ENCODE measurements around the gene LMF1.
"Not testable (repeated sequence)": the region's sequence is repeated elsewhere in the genome, so short reads cannot be mapped to it uniquely, and the experiment has no call there.

The LMF1 gene

DNA sequence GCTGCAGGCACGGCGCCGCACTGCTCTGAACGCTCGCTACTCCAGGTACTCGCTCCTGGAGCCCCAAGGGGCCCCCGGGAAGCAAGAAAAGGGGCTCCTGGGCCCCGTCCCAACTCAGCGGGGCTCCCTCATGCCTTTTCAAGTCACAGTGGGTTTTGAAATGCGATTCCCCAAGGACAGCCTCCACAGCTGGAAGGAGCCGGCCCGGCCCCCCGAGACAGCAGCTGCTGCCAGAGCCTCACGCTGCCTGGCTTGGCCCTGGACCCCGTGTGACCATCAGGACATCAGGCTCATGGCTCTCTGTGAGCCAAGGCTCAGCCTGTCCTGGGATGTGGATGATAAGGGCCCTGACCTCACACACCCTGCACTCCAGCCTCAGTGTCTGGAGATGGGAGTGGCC is 80.6 kb downstream of the LMF1 start:
- no peak for DNase-seq

DNA sequence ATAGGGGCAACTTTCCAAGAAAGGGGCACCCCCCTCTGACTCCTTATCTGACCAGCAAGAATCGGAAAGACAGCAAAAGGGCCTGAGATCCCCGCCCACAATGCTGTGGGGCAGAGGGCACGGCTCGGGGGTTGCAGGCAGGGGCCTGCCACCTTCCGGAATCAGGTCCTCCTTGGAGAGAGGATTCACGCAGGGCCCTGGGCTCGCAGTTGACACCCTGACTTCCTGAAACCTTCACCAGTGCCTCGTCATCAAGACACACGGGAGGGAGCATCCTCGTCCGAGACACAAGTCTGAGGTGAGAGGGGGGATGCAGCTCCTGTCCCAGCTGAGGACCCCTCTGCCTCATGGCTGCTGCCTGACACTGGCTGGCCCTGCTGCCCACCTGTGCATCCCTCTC is 81.2 kb downstream of the LMF1 start:
- DNase-seq, result no peak

DNA sequence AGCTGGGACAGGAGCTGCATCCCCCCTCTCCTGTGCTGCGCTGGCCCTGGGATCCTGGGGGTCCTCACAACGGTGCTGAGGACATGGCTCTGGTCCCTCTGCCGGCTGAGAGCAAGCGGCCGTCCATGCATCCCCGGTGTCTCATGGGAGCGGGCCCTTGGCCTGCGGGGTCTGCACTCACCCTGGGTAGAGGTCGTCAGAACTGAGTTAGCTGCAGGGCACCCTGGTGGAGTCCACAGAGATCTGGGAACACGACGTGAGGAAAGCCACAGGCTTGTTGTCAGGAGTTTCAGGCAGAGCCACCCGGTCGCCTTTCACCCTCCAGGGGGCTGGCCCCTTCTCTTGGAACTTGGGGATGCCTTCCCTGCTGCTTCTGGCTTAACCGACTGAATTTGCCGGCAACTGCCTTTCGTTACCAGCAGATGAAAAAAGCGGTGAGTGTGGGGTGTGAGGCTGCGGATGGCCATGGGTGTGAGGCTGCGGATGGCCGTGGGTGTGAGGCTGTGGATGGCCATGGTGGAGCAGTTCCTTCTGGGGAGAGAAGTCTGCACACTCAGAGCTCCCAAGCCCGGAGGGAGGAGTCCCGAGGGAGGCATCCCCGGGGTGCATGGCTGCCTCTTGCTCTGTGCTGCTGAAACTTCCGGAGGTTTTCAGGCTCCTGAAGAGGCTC is 81.7 kb downstream of the LMF1 start:
- DNase-seq, result no peak

DNA sequence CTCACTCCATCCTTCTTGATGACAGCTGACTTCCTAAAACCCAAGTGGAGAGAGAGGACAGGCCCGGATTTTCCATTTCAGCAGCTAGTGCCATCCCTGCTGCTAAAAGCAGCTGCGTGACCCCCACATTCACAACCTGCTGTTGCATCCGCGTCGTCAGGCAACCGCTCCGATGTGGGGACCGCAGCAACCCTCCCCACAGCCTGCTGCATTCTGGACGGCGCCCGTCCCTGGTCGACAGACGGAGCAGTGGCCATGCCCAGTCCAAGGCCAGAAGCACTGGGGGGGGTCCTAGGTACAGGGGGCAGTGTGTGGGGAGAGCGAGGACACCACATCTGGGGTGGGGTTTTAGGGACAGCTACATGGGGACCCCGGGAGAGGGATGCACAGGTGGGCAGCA is 82.3 kb downstream of the LMF1 start:
- not testable (repeated sequence) for DNase-seq

DNA sequence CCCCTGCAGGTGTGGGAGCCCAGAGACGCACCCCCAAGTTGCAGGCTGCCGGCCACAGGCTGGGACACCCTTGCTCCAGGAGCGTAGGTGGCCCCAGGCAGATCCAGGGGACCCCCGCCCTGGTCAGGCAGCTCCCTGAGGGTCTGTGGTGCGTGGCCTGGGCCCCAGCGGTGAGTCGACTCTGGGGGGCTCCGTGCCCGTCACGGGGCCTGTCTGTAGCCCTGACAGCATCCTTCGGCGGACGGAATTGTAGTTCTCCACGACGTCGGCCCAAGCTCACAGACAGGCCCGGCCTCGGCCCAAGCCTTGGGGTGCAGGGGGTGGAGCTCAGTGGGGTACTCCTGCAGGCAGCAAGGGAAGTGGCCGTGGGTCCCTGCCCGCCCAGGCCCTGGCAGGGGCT is 82.9 kb downstream of the LMF1 start:
- DNase-seq, result no peak

DNA sequence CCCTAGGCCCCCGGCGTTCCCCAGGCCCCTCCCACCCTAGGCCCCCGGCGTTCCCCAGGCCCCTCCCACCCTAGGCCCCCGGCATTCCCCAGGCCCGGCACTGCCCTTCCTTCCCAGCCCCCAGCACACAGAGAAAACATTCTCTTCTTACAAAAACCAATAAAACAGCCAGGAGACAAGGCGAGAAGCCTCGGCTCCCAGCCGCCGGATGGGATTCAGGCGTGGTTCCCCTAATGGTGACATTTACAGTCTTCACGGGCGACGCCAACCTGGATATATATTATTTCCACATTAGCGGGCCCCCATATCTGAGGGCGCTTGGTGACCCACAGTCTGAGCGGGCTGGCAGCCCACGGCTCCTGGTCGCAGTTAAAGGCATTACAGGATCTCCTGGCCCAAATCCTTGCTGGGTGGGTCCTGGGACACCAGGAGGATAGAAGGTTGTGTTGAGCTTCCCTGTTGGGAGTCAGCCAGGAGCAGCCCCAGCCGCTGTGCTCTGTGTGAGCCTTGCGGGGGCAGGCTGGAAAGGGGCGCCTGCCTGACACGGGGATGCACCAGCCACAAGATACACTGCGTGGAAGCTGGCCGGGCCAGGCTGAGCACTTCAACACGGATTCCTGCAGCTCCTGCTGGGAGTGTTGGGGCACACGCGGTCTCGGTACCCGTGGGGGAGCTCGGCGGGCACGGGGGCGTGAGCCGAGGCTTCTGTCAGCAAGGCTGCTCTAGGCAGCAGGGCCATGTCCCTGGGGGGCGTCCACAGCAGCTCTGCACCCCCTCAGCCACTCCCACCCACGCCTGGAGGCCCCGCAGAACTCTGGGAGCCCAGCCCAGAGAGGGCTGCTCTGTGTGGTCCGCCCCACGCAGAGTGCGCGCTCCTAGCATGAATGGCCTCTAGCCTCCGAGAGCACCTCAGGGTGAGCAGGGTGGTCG is 83.7 kb downstream of the LMF1 start:
- no peak for DNase-seq

DNA sequence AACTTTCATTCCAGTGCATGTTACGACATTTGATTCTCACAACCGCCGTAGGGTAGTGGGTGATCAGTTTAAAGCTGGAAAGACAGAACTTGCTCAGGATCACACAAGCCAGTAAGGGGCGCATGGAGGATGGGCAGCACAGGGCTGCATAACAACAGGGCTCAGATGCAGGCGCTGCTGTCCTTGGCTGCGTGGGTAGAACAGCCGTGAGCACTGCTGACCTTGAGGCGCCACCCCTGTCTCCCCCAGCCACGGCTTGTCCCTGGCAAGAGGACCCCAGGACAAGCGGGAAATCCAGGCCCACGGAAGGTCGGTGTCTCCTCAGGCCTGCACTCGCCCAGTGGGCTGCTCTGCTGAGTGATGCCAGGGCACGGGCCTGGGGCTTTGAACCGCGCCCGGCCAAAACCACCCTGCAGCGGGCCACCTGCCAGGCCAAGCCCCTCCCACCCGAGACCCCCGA is 84.7 kb downstream of the LMF1 start:
- no peak for DNase-seq

DNA sequence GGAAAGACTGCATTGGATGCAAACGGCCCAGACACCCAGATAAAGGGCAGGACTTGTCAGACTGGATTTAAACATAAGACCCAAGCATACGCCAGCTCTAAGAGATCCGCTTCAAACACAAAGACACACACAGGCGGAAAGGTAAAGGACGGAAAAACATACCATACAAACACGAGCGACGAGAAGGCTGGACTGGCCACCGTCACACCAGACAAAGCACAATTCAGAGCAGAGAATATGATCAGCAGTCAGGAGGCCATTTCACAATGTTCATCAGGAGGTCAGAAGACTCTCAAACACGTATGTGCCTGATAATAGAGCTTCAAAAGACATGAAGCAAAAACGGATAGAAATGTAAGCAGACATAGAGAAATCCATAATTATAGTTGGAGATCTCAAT is 85.4 kb downstream of the LMF1 start:
- DNase-seq, result no peak

DNA sequence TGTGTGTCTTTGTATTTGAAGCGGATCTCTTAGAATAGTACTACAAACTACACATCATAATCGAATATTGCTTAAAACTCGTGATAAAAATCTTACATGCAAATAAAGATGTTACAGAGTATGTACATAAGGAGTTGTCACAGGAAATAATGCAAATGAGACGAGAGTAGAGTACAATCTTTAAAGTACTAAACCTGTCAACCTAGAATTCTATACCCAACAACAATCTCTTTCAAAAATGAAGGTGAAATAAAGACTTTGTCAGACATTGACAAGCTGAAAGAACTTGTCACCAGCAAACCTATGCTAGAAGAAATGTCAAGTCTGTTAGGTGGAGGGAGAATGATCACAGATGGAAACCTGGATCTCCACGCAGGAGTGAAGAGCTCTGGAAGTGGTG is 86.6 kb downstream of the LMF1 start:
- no peak for DNase-seq

DNA sequence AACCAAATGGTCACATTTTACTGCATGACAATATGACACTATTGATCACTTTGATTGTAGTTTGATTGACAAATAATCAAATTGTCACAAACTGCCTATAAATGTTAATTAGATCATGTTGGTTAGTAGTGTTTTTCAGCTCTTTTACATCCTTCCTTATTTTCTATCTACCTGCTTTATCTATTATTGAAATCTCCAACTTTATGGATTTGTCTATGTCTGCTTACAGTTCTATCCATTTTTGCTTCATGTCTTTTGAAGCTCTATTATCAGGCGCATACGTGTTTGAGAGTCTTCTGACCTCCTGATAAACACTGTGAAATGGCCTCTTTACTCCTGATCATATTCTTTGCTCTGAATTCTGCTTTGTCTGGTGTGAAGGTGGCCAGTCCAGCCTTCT is 87.0 kb downstream of the LMF1 start:
- DNase-seq, result no peak

DNA sequence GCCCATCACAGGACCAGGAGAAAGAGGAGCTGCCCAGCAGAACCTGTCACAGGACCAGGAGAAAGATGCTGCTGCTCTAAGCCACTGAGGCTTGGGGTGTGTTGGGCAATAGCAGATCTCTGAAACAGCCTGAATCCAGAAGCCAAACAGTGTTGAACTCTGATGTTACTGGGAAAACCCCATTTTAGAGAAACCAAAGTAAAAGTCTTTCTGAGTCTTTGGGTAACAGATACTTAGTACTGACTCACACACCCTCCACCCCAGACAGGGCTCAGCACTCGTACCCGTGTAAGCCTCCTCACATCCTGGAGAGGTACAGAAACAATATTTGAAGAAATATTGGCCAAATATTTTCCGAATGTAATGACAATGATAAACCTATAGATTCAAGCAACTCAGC is 87.4 kb downstream of the LMF1 start:
- no peak for DNase-seq

DNA sequence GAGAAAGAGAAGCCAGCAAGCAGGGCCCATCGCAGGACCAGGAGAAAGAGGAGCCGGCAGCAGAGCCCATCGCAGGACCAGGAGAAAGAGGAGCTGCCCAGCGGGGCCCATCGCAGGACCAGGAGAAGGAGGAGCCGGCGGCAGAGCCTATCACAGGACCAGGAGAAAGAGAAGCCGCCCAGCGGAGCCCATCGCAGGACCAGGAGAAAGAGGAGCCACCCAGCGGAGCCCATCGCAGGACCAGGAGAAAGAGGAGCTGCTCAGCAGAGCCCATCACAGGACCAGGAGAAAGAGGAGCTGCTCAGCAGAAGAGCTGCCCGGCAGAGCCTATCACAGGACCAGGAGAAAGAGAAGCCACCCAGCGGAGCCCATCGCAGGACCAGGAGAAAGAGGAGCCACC is 88.1 kb downstream of the LMF1 start:
- DNase-seq, result not testable (repeated sequence)

DNA sequence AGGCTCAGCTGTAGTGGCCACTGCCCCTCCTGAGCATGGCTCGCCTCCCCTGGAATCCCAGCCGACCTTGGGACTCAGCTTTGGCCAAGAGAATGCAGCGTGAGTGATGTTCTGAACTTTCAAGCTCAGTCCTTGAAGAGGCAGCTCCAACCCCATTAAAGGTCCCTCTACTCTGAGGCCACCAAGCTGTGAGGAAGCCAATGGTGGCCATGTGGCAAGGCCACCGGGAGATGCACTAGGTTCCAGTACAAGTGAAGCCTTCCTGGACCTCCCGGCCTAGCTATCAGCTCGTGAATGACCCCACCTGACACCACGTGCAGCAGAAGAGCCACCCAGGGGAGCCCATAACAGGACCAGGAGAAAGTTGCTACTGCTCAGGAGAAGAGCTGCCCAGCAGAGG is 88.5 kb downstream of the LMF1 start:
- DNase-seq, result no peak

DNA sequence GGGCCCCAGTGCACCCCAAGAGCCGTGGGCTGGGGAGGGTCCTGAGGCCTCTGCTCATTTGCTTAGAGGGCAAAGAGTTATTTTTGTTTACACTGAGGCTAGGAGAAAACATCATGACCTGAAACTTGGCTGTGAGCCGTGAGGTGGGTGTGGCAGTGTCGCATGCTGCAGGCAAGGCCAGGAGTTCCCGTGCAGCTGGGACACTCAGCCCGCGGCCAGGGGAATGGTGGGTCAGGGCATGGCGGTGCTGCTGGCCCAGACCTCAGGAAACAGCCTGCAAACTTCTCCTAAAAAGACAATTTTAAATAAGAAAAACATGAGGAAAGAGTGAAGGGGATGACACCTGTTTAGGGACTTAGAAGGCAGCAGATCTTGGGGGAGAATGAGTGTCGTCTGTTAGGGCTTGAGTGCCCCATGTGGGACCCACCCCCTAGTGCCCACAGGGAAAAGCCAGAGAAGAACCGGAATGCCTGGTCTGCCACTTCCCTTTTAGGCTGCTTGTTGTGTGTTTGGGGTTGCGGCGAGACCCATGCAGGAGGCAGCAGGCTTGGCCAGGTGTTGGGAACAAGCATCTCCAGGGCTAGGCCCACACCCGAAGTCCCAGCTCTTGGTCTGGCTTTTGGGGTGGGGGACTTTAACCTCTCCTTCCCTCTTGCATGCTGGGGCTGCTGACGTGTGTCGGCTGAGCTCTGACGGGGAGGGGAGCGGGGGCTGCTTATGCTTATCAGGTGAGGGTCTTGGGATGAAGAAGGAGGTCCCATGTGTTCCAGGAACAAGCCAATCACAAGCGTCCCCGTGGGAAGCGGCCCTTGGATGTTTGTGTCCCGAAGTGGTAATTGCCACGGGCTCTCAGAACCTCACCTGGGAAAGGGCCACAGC is 89.3 kb downstream of the LMF1 start:
- no peak for DNase-seq

DNA sequence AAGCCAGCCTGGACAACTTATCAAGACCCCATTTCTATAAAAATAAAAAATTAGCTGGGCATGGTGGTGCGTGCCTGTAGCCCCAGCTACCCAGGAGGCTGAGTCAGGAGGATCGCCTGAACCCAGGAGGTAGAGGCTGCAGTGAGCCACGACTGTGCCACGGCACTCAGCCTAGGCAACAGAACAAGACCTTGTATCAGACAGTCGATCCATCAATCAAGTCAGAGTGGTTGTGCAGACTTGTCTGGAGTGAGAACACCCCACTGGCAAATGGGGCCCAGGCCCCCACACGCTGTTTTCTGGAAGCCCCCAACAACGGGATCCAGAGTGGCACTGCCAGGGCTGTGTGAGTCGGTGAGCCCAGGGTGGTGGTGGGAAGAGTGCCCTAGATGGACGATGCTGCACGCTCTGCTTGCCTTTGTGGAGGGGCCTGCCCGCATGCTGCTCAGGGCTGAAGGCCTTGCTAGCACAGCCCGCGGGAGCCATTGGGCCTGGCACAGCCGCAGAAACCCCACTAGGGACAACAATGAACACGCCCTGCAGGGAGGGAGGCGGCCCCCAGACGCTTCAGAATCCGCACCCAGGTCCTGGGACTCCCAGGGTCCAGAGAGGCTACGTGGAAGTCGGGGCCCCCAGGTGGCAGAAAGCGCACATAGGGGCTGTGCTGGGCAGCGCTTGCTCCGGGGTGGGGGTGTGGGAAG is 90.2 kb downstream of the LMF1 start:
- no peak for DNase-seq

DNA sequence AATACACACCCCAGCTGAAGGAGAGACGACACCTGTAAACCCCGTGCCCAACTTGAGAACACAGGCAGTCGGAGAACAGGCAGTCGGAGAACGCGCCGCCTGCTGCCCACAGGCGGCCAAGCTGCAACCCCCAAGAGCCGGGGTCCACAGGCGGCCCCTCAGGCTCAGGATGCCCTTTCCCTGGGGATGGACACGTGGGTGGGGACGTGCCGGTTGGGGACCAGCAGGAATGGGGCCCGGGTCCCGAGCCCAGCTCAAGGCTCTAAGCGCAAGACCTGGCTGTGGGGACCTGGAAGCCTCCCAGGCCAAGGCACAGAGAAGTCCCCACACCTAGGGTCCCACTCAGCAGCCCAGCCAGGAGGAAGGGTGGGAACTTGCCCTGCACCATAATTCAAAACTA is 90.8 kb downstream of the LMF1 start:
- no peak for DNase-seq

DNA sequence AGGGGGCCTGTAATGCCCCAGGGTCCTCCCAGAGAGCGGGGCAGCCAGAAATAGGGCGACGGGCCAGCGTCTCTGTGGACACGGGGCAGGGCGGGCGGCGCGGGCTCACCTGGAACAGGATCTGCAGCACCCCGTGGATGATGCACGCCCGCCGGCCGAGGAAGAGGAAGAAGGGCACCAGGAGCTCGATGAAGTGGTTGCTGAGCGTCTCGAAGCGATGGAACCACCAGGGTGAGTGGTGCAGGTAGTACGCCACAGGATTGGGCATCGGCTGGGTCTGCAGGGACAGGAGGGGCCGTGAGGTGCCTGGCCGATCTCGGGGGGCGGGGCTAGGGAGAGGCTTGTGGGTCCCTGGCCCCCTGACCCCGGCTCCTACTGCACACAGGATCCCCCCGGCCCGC is 91.3 kb downstream of the LMF1 start:
- DNase-seq, result no peak

DNA sequence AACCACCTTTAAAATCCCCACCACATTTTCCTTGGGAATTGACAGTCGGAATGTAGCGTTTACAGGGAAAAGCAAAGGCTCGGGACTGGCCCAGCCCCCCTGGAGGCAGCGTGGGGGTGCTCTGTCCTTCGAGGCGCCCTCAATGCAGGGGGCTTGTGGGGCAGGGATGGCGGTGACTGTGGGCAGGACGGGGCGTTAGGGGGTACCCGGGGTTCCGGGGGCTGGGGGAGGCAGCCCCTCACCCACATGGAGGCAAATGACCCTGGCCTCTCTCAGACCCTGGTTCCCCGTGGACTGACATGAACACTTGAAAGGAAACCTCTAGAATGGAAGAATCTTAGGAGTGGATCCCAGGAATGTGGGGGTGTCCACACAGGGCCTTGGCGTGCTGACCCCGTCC is 91.9 kb downstream of the LMF1 start:
- DNase-seq, result no peak

DNA sequence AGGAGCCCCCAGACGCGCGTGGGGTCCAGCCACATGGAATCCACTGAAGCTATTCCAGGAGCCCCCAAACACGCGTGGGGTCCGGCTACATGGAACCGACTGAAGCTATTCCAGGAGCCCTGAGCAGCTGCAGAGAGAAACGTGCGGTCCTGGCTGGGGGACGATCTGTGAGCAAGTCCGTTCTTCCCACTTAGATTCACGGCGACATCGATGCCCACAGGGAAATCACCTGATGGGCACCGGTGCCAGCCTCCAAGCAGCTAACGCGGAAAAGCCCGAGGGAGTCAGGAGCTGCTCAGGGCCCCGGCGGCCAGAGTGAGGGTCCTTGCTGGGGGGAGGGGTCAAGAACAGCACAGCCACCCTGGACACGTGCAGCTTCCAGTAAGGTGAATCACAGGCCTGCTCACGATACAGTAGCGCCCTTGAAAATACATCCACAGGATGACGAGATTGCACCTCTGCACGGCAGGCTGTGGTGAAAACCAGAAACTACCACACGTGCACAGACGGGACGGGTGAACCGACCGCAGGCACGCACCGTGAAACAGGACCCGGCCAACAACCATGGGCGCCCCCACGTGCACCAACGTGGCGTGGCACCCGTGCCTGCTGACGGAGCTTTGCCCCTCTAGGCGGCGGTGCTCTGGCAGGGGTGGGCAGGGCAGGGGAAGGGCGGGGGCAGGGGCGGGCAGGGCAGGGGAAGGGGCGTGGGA is 92.6 kb downstream of the LMF1 start:
- DNase-seq, result peak; percentile 48

DNA sequence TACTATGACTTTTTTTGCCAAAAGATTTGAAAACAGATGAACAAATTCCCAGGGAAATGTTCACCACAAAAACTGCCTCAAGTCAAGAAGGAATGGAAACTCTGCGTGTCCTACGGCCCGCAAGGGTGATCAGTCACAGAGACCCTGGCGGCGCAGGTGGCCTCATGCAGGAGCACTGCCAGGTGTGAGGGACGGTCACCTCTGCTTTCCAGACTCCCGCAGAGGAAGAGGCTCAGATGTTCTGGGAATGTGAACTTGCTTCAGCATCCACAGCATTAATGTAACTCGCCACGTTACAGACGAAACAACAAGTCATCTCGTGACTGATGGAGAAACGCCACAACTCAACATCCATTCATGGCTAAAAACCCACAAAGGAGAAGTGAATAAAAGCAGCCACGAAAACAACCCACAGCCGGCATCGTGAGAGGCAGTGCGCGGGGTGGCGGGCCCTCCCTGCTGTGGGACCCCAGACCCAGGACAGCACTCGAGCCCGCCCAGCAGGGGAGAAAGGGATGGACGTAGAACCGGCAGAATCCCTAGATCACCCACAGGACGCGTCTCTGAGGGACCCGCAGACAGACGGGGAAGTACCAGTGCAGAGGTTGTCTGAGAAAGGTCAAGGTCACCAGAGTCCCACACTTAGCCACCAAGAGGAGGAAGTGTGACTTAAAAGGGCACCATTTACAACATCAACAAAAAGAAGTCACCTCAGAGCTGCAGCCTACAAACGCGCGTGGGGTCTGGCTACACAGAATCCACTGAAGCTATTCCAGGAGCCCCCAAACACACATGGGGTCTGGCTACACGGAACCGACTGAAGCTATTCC is 93.3 kb downstream of the LMF1 start:
- no peak for DNase-seq

Measured in activated CD4-positive, alpha-beta T cell treated with anti-CD3 and anti-CD28 coated beads, Interleukin-2, Interleukin-6, amounts not matched to agents 100 ng/mL and 50 ng/mL, durations not matched to agents 16 hours and 8 hours (primary cell).